Astrocyte (in vitro differentiated cells and primary cell): ENCODE measurements around the gene ACY1. TPM values are rescaled to one million over a fixed set of nuclear protein-coding genes. Genes with fewer than 3 reads are reported as not detected.
A peak's percentile ranks its signal among the peaks of the same experiment; 100 is the strongest.

ENCODE experiments used
- DNase-seq: peaks from one replicate; pipeline ENCODE4 v3.0.0-alpha.2; 2010; ENCODE audit warnings: low read depth
- FAIRE-seq: peaks from 2 replicates; lab custom pipeline; 2011; peaks lifted over from hg19 to GRCh38; lab: Jason Lieb, UNC
- H2AFZ ChIP-seq: 2 replicates; pipeline ENCODE4 v1.6.0; 2012; ENCODE audit warnings: low read depth, low read length, inconsistent platforms
- H3K27ac ChIP-seq: 2 replicates; pipeline ENCODE4 v1.5.1; 2011; ENCODE audit warnings: low read depth, low read length, inconsistent platforms
- H3K27me3 ChIP-seq: 2 replicates; pipeline ENCODE4 v1.6.0; 2011; ENCODE audit warnings: low read length, inconsistent platforms; ENCODE audit not compliant: insufficient read depth
- H3K36me3 ChIP-seq: 2 replicates; pipeline ENCODE4 v1.5.1; 2011; ENCODE audit warnings: low read length, inconsistent platforms; ENCODE audit not compliant: insufficient read depth
- H3K4me1 ChIP-seq: 2 replicates; pipeline ENCODE4 v1.5.1; 2011; ENCODE audit warnings: low read length, inconsistent platforms; ENCODE audit not compliant: insufficient read depth
- H3K4me2 ChIP-seq: 2 replicates; pipeline ENCODE4 v1.6.0; 2012; ENCODE audit warnings: low read length, inconsistent platforms
- H3K4me3 ChIP-seq: 2 replicates; pipeline ENCODE4 v1.5.1; 2011; ENCODE audit warnings: low read depth, mild to moderate bottlenecking, low read length, inconsistent platforms; ENCODE audit not compliant: insufficient read depth
- H3K79me2 ChIP-seq: 2 replicates; pipeline ENCODE4 v1.6.0; 2012; ENCODE audit warnings: mild to moderate bottlenecking, low read length, inconsistent platforms; ENCODE audit not compliant: insufficient read depth
- H3K9ac ChIP-seq: 2 replicates; pipeline ENCODE4 v1.6.0; 2012; ENCODE audit warnings: mild to moderate bottlenecking, low read length, inconsistent platforms
- H3K9me3 ChIP-seq: 2 replicates; pipeline ENCODE4 v1.5.1; 2012; ENCODE audit warnings: low read depth, mild to moderate bottlenecking, low read length, inconsistent platforms; ENCODE audit not compliant: insufficient read depth
- H4K20me1 ChIP-seq: 2 replicates; pipeline ENCODE4 v1.6.0; 2012; ENCODE audit warnings: low read length, inconsistent platforms; ENCODE audit not compliant: insufficient read depth
- H3K27ac Mint-ChIP-seq: one replicate; pipeline ENCODE4 v1.8.0; 2021; ENCODE audit warnings: mild to moderate bottlenecking, mixed read lengths; ENCODE audit not compliant: unreplicated experiment
- H3K27me3 Mint-ChIP-seq: one replicate; pipeline ENCODE4 v1.8.0; 2021; ENCODE audit warnings: low read depth, mixed read lengths; ENCODE audit not compliant: unreplicated experiment
- H3K36me3 Mint-ChIP-seq: one replicate; pipeline ENCODE4 v1.8.0; 2021; ENCODE audit warnings: low read depth, mixed read lengths; ENCODE audit not compliant: unreplicated experiment
- H3K4me1 Mint-ChIP-seq: one replicate; pipeline ENCODE4 v1.8.0; 2021; ENCODE audit warnings: low read depth, mixed read lengths; ENCODE audit not compliant: unreplicated experiment
- H3K4me3 Mint-ChIP-seq: one replicate; pipeline ENCODE4 v1.8.0; 2021; ENCODE audit warnings: mild to moderate bottlenecking, moderate library complexity, mixed read lengths; ENCODE audit not compliant: unreplicated experiment
- H3K9me3 Mint-ChIP-seq: one replicate; pipeline ENCODE4 v1.8.0; 2021; ENCODE audit warnings: mild to moderate bottlenecking, mixed read lengths; ENCODE audit not compliant: unreplicated experiment
- CTCF ChIP-seq: IDR thresholded peaks from 2 replicates; pipeline ENCODE4 v1.5.1; 2011; ENCODE audit warnings: low read depth, mild to moderate bottlenecking, inconsistent platforms, low read length, moderate library complexity; ENCODE audit not compliant: insufficient read depth
- EZH2 ChIP-seq: IDR thresholded peaks from 2 replicates; pipeline ENCODE4 v1.6.1; 2012; ENCODE audit warnings: mild to moderate bottlenecking, low read length, inconsistent platforms; ENCODE audit not compliant: insufficient read depth
- total RNA-seq: library from RNA; stranded (reverse); gene quantifications from 2 replicates; pipeline ENCODE4 v1.2.1, GENCODE V29; 2021

ACY1 gene
- total RNA-seq, 1 donor from 2014 or later, result 16.4 TPM

- Mint-ChIP-seq H3K9me3 (no peaks in the 10 kb centered on the region), H3K27me3 (no peaks in the 10 kb centered on the region), H3K4me3 (no peak overlapping the region), H3K4me1 (peaks cover 4% of the 10 kb centered on the region), H3K36me3 (no peaks in the 10 kb centered on the region), H3K27ac (no peak overlapping the region)
- H3K4me3 ChIP-seq, result no peak overlapping the region
- H3K4me1 ChIP-seq, result peaks cover 15% of the 10 kb centered on the region
- FAIRE-seq (no peak), DNase-seq (no peak)
- H3K27me3 ChIP-seq, result no peaks in the 10 kb centered on the region
- H4K20me1 ChIP-seq, result peaks cover 6% of the 10 kb centered on the region
- H3K36me3 ChIP-seq, result peaks cover 2% of the 10 kb centered on the region
- TF ChIP-seq CTCF (no peak), EZH2 (no peak)
- H3K9me3 ChIP-seq, result no peaks in the 10 kb centered on the region
- no peak overlapping the region for H3K4me2 ChIP-seq
- no peak overlapping the region for H3K9ac ChIP-seq
- peaks cover 17% of the 10 kb centered on the region for H3K79me2 ChIP-seq
- H3K27ac ChIP-seq, result no peak overlapping the region
- H2AFZ ChIP-seq, result no peak overlapping the region
Observed at GRCh38 chr3:51985063-51985462, 1.7 kb downstream of the ACY1 start.

GRCh38 chr3:51986010-51986947 is 2.9 kb downstream of the ACY1 start:
- H3K4me3 Mint-ChIP-seq, result no peak overlapping the region
- Histone ChIP-seq H3K9me3 (no peaks in the 10 kb centered on the region), H3K4me2 (no peak overlapping the region), H3K36me3 (no peaks in the 10 kb centered on the region), H3K9ac (no peak overlapping the region), H3K27ac (no peak overlapping the region), H4K20me1 (peaks cover under 1% of the 10 kb centered on the region), H3K4me3 (no peak overlapping the region), H3K79me2 (peaks cover 9% of the 10 kb centered on the region), H3K4me1 (peaks cover 15% of the 10 kb centered on the region), H2AFZ (no peak overlapping the region), H3K27me3 (no peaks in the 10 kb centered on the region)
- no peak for FAIRE-seq
- no peaks in the 10 kb centered on the region for H3K9me3 Mint-ChIP-seq
- peaks cover 6% of the 10 kb centered on the region for H3K4me1 Mint-ChIP-seq
- no peak for TF ChIP-seq CTCF
- TF ChIP-seq EZH2, result no peak
- DNase-seq, result no peak
- H3K27ac Mint-ChIP-seq, result peak overlapping the region; percentile 12
- H3K36me3 Mint-ChIP-seq, result peaks cover 3% of the 10 kb centered on the region
- no peaks in the 10 kb centered on the region for H3K27me3 Mint-ChIP-seq

- FAIRE-seq (no peak), DNase-seq (no peak)
- Mint-ChIP-seq H3K4me1 (peaks cover 4% of the 10 kb centered on the region), H3K9me3 (no peaks in the 10 kb centered on the region), H3K36me3 (peaks cover 6% of the 10 kb centered on the region), H3K27me3 (no peaks in the 10 kb centered on the region), H3K4me3 (no peak overlapping the region), H3K27ac (no peak overlapping the region)
- Histone ChIP-seq H3K4me2 (no peak overlapping the region), H3K4me1 (peaks cover 15% of the 10 kb centered on the region), H3K4me3 (no peak overlapping the region), H2AFZ (no peak overlapping the region), H3K9ac (no peak overlapping the region), H3K27ac (no peak overlapping the region), H3K9me3 (no peaks in the 10 kb centered on the region), H4K20me1 (peaks cover 9% of the 10 kb centered on the region), H3K79me2 (peaks cover 19% of the 10 kb centered on the region), H3K27me3 (no peaks in the 10 kb centered on the region), H3K36me3 (peaks cover 3% of the 10 kb centered on the region)
- TF ChIP-seq EZH2, result no peak
- no peak for TF ChIP-seq CTCF
Observed at GRCh38 chr3:51987568-51987967, 4.2 kb downstream of the ACY1 start.
